Left renal pelvis (tissue), 4 donors: ENCODE data around the gene RALGPS2. TPM values are rescaled to one million over a fixed set of nuclear protein-coding genes. Genes with fewer than 3 reads are reported as not detected.
"Not testable (repeated sequence)": the region's sequence is repeated elsewhere in the genome, so short reads cannot be mapped to it uniquely, and the experiment has no call there.

ENCODE experiments used
- DNase-seq, 4 donors: peaks; one replicate each; pipeline ENCODE4 v3.0.0-alpha.2; 2013; ENCODE audit warnings: low read depth in 4 of 4, low spot score in 3 of 4
- polyA plus RNA-seq, 4 donors: library from polyadenylated mRNA; unstranded; fragments of 120-200 nt; gene quantifications; one replicate each; pipeline ENCODE4 v1.2.1, GENCODE V29; 2013; ENCODE audit not compliant: insufficient read length in 4 of 4

The RALGPS2 gene
- polyA plus RNA-seq, 4 donors: 18.7 to 39.0 (median 32.7) TPM

GRCh38 chr1:178939338-178940067, 214.5 kb downstream of the RALGPS2 start:
- no peak for DNase-seq

GRCh38 chr1:178940068-178940765, 215.2 kb downstream of the RALGPS2 start:
- DNase-seq: no peak

GRCh38 chr1:178941261-178941689, 216.2 kb downstream of the RALGPS2 start:
- no peak for DNase-seq

- DNase-seq: no peak
These were observed 216.8 kb downstream of the RALGPS2 start for GRCh38 chr1:178941849-178942248.

- DNase-seq: no peak
These were observed 217.5 kb downstream of the RALGPS2 start for GRCh38 chr1:178942285-178943198.

- no peak for DNase-seq
These were observed 219.7 kb downstream of the RALGPS2 start for GRCh38 chr1:178944729-178945128.

GRCh38 chr1:178945763-178946266, 220.8 kb downstream of the RALGPS2 start:
- no peak for DNase-seq

GRCh38 chr1:178946416-178946815, 221.4 kb downstream of the RALGPS2 start:
- no peak for DNase-seq

- no peak for DNase-seq
These were observed 222.0 kb downstream of the RALGPS2 start for GRCh38 chr1:178946855-178947676.

GRCh38 chr1:178947677-178947981, 222.6 kb downstream of the RALGPS2 start:
- DNase-seq: no peak

- DNase-seq: no peak
These were observed 223.6 kb downstream of the RALGPS2 start for GRCh38 chr1:178948676-178949075.

- not testable (repeated sequence) for DNase-seq
These were observed 224.8 kb downstream of the RALGPS2 start for GRCh38 chr1:178949866-178950265.

GRCh38 chr1:178951600-178951999, 226.6 kb downstream of the RALGPS2 start:
- DNase-seq: no peak

GRCh38 chr1:178953034-178953433, 228.0 kb downstream of the RALGPS2 start:
- no peak for DNase-seq

- DNase-seq: no peak
These were observed 228.7 kb downstream of the RALGPS2 start for GRCh38 chr1:178953538-178954324.

GRCh38 chr1:178954325-178954690, 229.3 kb downstream of the RALGPS2 start:
- DNase-seq: no peak

- no peak for DNase-seq
These were observed 229.9 kb downstream of the RALGPS2 start for GRCh38 chr1:178954937-178955336.

GRCh38 chr1:178955391-178955954, 230.4 kb downstream of the RALGPS2 start:
- no peak for DNase-seq

GRCh38 chr1:178958491-178958890, 233.4 kb downstream of the RALGPS2 start:
- DNase-seq: no peak
